ENCODE data around the gene CENPT.
A peak's percentile ranks its signal among the peaks of the same experiment; 100 is the strongest.

CENPT gene

DNA sequence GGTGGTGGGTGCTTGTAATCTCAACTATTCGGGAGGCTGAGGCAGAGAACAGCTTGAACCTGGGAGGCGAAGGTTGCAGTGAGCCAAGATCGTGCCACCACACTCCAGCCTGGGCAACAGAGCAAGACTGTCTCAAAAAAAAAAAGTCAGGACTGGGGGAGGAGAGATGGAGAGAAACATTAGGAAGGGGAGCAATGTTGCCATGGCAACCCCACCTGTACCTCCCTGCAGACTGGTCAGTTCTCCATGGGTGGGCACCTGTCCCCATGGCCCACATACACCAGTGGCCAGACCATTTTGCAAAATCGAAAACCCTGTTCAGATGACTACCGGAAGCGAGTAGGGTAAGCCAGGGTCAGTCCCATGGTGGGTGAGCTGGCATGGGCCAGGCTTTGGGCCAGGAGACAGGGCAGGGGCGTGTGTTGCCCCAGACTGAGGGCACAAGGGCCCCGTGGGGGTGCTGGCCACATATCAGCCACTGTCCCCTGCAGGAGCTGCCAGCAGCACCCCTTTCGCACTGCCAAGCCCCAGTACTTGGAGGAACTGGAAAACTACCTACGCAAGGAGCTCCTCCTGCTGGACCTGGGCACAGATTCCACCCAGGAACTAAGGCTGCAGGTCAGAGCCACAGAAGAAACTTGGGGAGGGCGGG lies 26.8 kb downstream of the CENPT start:
- TF ChIP-seq CTCF (IDR thresholded peaks at IDR 0.05; ENCODE audit: low read depth, low read length), result no peak
- H3K4me3 ChIP-seq (replicated peaks in 1 of 2; ENCODE audit: low read depth in 2 of 2, low read length in 2 of 2), result no peak overlapping the region
- no peak for DNase-seq (ENCODE audit: low read depth in 2 of 2)

GRCh38 chr16:67814567-67814966 lies 32.9 kb downstream of the CENPT start:
- DNase-seq (ENCODE audit: low read depth in 2 of 2), result no peak
- TF ChIP-seq CTCF (IDR thresholded peaks at IDR 0.05; ENCODE audit: low read depth, low read length), result no peak
- no peak overlapping the region for H3K4me3 ChIP-seq (replicated peaks in 1 of 2; ENCODE audit: low read depth in 2 of 2, low read length in 2 of 2)

DNA sequence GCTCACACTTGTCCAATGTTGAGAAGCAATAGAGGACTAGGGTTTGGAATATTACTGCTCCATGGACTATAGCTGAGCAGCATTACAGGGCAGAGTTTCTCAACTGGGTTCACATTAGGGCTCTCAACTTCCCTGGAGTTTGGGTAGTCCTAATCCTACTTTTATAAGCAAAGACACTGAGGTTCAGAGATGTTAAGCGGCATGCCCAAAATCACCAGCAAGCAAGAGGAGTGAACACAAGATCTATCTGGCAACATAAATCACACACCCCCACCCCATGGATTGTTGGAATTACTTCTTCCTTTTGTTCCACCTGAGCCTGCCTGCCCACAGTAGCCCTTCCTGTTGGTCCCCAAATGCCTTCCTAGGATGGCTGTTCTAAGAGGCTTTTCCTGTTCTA lies 35.6 kb downstream of the CENPT start:
- no peak overlapping the region for H3K4me3 ChIP-seq (replicated peaks in 1 of 2; ENCODE audit: low read depth in 2 of 2, low read length in 2 of 2)
- no peak for TF ChIP-seq CTCF (IDR thresholded peaks at IDR 0.05; ENCODE audit: low read depth, low read length)
- no peak for DNase-seq (ENCODE audit: low read depth in 2 of 2)

DNA sequence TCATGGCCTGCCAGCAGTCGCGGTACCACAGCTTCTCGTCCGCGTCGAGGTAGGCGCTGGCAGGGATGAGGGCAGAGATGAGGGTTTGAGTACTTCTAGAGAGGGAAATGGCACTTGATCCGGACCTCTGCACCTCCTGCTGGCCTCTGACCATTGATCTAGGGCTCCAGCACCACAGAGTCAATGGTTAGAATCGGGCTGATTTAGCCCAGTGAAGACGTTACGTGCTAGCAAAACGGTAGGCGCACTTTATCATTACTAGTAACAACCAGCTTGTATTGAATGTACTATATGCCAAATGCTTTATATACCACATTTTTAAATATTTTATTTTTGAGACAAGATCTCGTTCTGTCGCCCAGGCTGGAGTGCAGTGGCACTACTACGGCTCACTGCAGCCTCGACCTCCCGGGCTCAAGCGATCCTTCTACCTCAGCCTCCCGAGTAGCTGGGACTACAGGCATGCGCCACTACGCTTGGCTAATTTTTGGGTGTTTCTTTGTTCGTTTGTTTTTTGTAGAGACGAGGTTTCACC lies 40.3 kb downstream of the CENPT start:
- no peak for DNase-seq (ENCODE audit: low read depth in 2 of 2)
- TF ChIP-seq CTCF (IDR thresholded peaks at IDR 0.05; ENCODE audit: low read depth, low read length), result peak; percentile 24
- peak overlapping the region; percentile 96 to 97 for H3K4me3 ChIP-seq (replicated peaks in 1 of 2; ENCODE audit: low read depth in 2 of 2, low read length in 2 of 2)

DNA sequence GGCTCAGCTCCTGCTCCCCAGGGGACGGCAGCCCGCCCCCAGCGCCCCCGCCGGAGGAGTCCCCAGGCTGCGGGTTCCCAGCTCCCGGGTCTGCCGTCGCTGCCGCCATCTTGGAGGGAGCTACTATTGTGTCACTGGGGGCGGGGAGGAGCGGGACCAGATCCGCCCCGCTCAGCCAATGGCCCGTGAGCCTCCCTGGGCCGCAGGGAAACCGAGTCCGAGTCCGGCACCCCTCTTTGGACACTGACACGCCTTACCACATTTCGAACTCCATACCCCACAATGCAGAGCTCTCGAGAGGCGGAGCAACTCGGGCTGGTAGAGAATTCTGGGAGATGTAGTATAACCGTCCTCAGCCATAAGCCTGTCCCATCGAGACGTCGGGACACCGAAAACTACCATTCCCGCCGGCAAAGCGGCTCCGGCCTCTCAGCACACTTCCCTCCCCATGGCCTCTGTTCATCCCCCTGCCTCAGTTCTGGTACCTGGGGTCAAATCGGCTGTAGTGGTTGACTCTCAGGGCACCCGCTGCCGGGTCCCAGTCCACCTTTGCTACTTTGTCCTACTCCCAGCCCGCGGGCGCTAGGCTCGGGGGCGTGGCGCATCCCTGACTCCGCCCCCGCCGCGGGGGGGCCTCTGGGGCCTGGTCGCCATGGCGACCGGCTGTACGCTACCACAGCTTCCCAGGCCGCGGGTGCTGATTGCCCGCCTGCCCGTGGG lies 40.9 kb downstream of the CENPT start, which contains the start of the genes RANBP10 and TSNAXIP1:
Gene RANBP10 (minus strand): TSS at position 133 of the 720 bp plus-strand sequence. CDS start 24 bp downstream, at position 109.
Gene TSNAXIP1 (plus strand): TSS at position 462 of the 720 bp plus-strand sequence. CDS start 261 bp downstream, outside the sequence.
- H3K4me3 ChIP-seq (replicated peaks in 1 of 2; ENCODE audit: low read depth in 2 of 2, low read length in 2 of 2), result peak within 1 kb of the TSS; percentile 96 to 97
- no peak for TF ChIP-seq CTCF (IDR thresholded peaks at IDR 0.05; ENCODE audit: low read depth, low read length)
- DNase-seq (ENCODE audit: low read depth in 2 of 2), result peak; percentile 99

GRCh38 chr16:67805718-67806427 lies 41.6 kb downstream of the CENPT start:
- TF ChIP-seq CTCF (IDR thresholded peaks at IDR 0.05; ENCODE audit: low read depth, low read length), result no peak
- no peak for DNase-seq (ENCODE audit: low read depth in 2 of 2)
- H3K4me3 ChIP-seq (replicated peaks in 1 of 2; ENCODE audit: low read depth in 2 of 2, low read length in 2 of 2), result peak overlapping the region; percentile 96 to 97
